ENCODE data around the gene INPP5B. TPM values are rescaled to one million over a fixed set of nuclear protein-coding genes. Genes with fewer than 3 reads are reported as not detected.
A peak's percentile ranks its signal among the peaks of the same experiment; 100 is the strongest.

INPP5B gene
- total RNA-seq (2014; rRNA removed; shearing (Covaris generic)), result 19.8 and 29.1 TPM in 2 replicates
- polyA plus RNA-seq (2016; fragmentation: Nextera tagmentation; extraction: Ambion mirVana), result 5.2 and 6.9 TPM in 2 replicates
- long read RNA-seq, partial matches to known transcripts, result 1 of 4 reads
- long read RNA-seq, other reads (novel, unspliced or antisense), result 1 of 4 reads

- ATAC-seq (peak; percentile 96), DNase-seq (ENCODE audit: low spot score) (peak; percentile 97)
- Mint-ChIP-seq H3K4me1 (peaks cover 13% of the 10 kb centered on the region), H3K4me3 (peak within 1 kb of the TSS; percentile 96), H3K9me3 (no peaks in the 10 kb centered on the region), H3K27me3 (ENCODE audit: insufficient read depth, low read depth, poor library complexity) (peaks cover 2% of the 10 kb centered on the region), H3K36me3 (ENCODE audit: low read depth) (peaks cover 5% of the 10 kb centered on the region; the same call in 1 of the 3 replicates), H3K27ac (peak within 1 kb of the TSS; percentile 98)
- Histone ChIP-seq H3K4me2 (peak within 1 kb of the TSS; percentile 91), H2AFZ (peak within 1 kb of the TSS; percentile 75), H4K20me1 (replicated peaks; ENCODE audit: insufficient read depth) (no peaks in the 10 kb centered on the region), H3F3A (replicated peaks; ENCODE audit: low read depth) (0 out of 2 replicates have a peak, but pooled peaks cover 3% of the 10 kb centered on the region), H3K27me3 (ENCODE audit: insufficient read depth) (no peaks in the 10 kb centered on the region), H3K4me3 (peak within 1 kb of the TSS; percentile 66), H3K79me2 (replicated peaks; ENCODE audit: insufficient read depth) (no peaks in the 10 kb centered on the region), H3K36me3 (ENCODE audit: insufficient read depth) (no peaks in the 10 kb centered on the region), H3K27ac (ENCODE audit: low read depth) (0 out of 2 replicates have a peak within 1 kb of the TSS, but pooled peaks have one; percentile 7), H3K9me2 (ENCODE audit: insufficient read depth) (no peaks in the 10 kb centered on the region), H3K4me1 (ENCODE audit: insufficient read depth) (peaks cover 3% of the 10 kb centered on the region; the same call in 1 of the 2 replicates)
- peak; percentile 95 for TF ChIP-seq ETS1 (IDR thresholded peaks at IDR 0.05)
- TF ChIP-seq CTCF (conservative IDR thresholded peaks at IDR 0.05; ENCODE audit: low read depth in 2 of 2), result no peak
- TF ChIP-seq POLR2AphosphoS5 (IDR thresholded peaks at IDR 0.05; ENCODE audit: low read depth), result peak; percentile 57
- no peak for TF ChIP-seq ZNF331 (CRISPR knock-in tag; IDR thresholded peaks at IDR 0.05; ENCODE audit: low read depth)
- TF ChIP-seq ZNF462 (CRISPR knock-in tag; IDR thresholded peaks at IDR 0.05), result no peak
- peak; percentile 70 for TF ChIP-seq CREB1 (CRISPR knock-in tag; IDR thresholded peaks at IDR 0.05; ENCODE audit: low read depth)
Measured at GRCh38 chr1:37946703-37947360, at the start of gene INPP5B. Gene INPP5B, minus strand, starts transcription at chr1:37947053. Its CDS starts 745 bp downstream, at chr1:37946308.
